Stimulated activated CD4-positive, alpha-beta T cell treated with anti-CD3 and anti-CD28 coated beads, TNF-alpha, amount 100 ng/mL, for 48 hours (primary cell): Measurements from ENCODE around the gene TMEM248.
"Not testable (repeated sequence)": the region's sequence is repeated elsewhere in the genome, so short reads cannot be mapped to it uniquely, and the experiment has no call there.

Source experiments
- DNase-seq, 3 donors: peaks; one replicate each; pipeline ENCODE4 v3.0.0-alpha.2; 2020; ENCODE audit warnings: low read depth in 3 of 3

TMEM248 gene

GRCh38 chr7:66908598-66908997 lies 12.4 kb upstream of the TMEM248 start:
- not testable (repeated sequence) for DNase-seq

- DNase-seq, result no peak
Observed at GRCh38 chr7:66910789-66911188, 10.2 kb upstream of the TMEM248 start.

- not testable (repeated sequence) for DNase-seq
Observed at GRCh38 chr7:66911191-66911590, 9.8 kb upstream of the TMEM248 start.

GRCh38 chr7:66912195-66912594 lies 8.8 kb upstream of the TMEM248 start:
- DNase-seq, result no peak

GRCh38 chr7:66913118-66914037 lies 7.6 kb upstream of the TMEM248 start:
- DNase-seq, result no peak

GRCh38 chr7:66917904-66918303 lies 3.1 kb upstream of the TMEM248 start:
- not testable (repeated sequence) for DNase-seq

GRCh38 chr7:66919304-66919703 lies 1.7 kb upstream of the TMEM248 start:
- DNase-seq, result no peak

- no peak for DNase-seq
Observed at GRCh38 chr7:66919704-66920103, 1.3 kb upstream of the TMEM248 start.

- DNase-seq, result no peak
Observed at GRCh38 chr7:66920256-66920655, 769 bp upstream of the TMEM248 start.

GRCh38 chr7:66921396-66921917 lies 432 bp downstream of the TMEM248 start:
- DNase-seq, result no peak

- no peak for DNase-seq
Observed at GRCh38 chr7:66921918-66922486, 977 bp downstream of the TMEM248 start.

GRCh38 chr7:66925255-66925654 lies 4.2 kb downstream of the TMEM248 start:
- no peak for DNase-seq

- DNase-seq, result no peak
Observed at GRCh38 chr7:66927348-66927948, 6.4 kb downstream of the TMEM248 start.

- DNase-seq, result no peak
Observed at GRCh38 chr7:66928388-66928787, 7.4 kb downstream of the TMEM248 start.

- DNase-seq, result no peak
Observed at GRCh38 chr7:66929165-66929564, 8.1 kb downstream of the TMEM248 start.

GRCh38 chr7:66929935-66930334 lies 8.9 kb downstream of the TMEM248 start:
- no peak for DNase-seq

- no peak for DNase-seq
Observed at GRCh38 chr7:66930341-66930740, 9.3 kb downstream of the TMEM248 start.

GRCh38 chr7:66933469-66933868 lies 12.4 kb downstream of the TMEM248 start:
- no peak for DNase-seq

GRCh38 chr7:66937940-66938339 lies 16.9 kb downstream of the TMEM248 start:
- no peak for DNase-seq

- DNase-seq, result no peak
Observed at GRCh38 chr7:66939325-66939724, 18.3 kb downstream of the TMEM248 start.

GRCh38 chr7:66946545-66946944 lies 25.5 kb downstream of the TMEM248 start:
- no peak for DNase-seq

GRCh38 chr7:66948480-66949109 lies 27.6 kb downstream of the TMEM248 start:
- no peak for DNase-seq
